ENCODE measurements around the gene PLEKHA4.

DNA sequence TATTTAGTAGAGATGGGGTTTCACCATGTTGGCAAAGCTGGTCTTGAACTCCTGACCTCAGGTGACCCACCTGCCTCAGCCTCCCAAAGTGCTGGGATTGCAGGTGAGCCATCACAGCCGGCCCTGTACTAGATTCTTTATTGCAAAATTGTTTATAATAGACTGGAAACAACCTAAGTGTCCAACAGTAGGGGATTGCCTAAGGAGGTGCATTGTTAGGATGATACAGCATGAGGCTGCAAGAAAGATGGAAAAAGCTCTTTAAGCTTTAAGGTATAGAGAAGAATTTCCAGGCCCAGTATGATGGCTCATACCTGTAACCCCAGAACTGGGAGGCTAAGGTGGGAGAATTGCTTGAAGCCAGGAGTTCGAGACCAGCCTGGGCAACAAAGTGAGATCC, 65.8 kb downstream of the PLEKHA4 start:
- TF ChIP-seq ZBTB7A (IDR thresholded peaks at IDR 0.05; ENCODE audit: low read depth) (no peak), YY1 (IDR thresholded peaks at IDR 0.05; ENCODE audit: low read depth) (no peak), FOXM1 (IDR thresholded peaks at IDR 0.05; ENCODE audit: borderline replicate concordance, low read depth) (no peak), TAF1 (IDR thresholded peaks at IDR 0.05; ENCODE audit: low read depth) (no peak), RAD21 (IDR thresholded peaks at IDR 0.05; ENCODE audit: low read depth) (no peak), EP300 (IDR thresholded peaks at IDR 0.05; ENCODE audit: borderline replicate concordance) (no peak), CEBPB (IDR thresholded peaks at IDR 0.05) (no peak)
- TF ChIP-seq, protein P1, sequence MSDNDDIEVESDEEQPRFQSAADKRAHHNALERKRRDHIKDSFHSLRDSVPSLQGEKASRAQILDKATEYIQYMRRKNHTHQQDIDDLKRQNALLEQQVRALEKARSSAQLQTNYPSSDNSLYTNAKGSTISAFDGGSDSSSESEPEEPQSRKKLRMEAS (IDR thresholded peaks at IDR 0.05): no peak
- TF ChIP-seq, protein P2, sequence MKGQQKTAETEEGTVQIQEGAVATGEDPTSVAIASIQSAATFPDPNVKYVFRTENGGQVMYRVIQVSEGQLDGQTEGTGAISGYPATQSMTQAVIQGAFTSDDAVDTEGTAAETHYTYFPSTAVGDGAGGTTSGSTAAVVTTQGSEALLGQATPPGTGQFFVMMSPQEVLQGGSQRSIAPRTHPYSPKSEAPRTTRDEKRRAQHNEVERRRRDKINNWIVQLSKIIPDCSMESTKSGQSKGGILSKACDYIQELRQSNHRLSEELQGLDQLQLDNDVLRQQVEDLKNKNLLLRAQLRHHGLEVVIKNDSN (IDR thresholded peaks at IDR 0.05): no peak
- TF ChIP-seq, protein P3, sequence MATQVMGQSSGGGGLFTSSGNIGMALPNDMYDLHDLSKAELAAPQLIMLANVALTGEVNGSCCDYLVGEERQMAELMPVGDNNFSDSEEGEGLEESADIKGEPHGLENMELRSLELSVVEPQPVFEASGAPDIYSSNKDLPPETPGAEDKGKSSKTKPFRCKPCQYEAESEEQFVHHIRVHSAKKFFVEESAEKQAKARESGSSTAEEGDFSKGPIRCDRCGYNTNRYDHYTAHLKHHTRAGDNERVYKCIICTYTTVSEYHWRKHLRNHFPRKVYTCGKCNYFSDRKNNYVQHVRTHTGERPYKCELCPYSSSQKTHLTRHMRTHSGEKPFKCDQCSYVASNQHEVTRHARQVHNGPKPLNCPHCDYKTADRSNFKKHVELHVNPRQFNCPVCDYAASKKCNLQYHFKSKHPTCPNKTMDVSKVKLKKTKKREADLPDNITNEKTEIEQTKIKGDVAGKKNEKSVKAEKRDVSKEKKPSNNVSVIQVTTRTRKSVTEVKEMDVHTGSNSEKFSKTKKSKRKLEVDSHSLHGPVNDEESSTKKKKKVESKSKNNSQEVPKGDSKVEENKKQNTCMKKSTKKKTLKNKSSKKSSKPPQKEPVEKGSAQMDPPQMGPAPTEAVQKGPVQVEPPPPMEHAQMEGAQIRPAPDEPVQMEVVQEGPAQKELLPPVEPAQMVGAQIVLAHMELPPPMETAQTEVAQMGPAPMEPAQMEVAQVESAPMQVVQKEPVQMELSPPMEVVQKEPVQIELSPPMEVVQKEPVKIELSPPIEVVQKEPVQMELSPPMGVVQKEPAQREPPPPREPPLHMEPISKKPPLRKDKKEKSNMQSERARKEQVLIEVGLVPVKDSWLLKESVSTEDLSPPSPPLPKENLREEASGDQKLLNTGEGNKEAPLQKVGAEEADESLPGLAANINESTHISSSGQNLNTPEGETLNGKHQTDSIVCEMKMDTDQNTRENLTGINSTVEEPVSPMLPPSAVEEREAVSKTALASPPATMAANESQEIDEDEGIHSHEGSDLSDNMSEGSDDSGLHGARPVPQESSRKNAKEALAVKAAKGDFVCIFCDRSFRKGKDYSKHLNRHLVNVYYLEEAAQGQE (IDR thresholded peaks at IDR 0.05; ENCODE audit: low read depth): no peak
